IPS-20b (cell line): ENCODE results near the gene JMJD1C.

Source experiments
- H3K27ac ChIP-seq: one replicate; pipeline ENCODE4 v1.5.1; 2013; ENCODE audit warnings: low read length
- H3K27me3 ChIP-seq: 2 replicates; pipeline ENCODE4 v1.6.1; 2013; ENCODE audit warnings: mild to moderate bottlenecking, low read length, inconsistent platforms; ENCODE audit not compliant: insufficient read depth
- H3K36me3 ChIP-seq: 2 replicates; pipeline ENCODE4 v1.6.1; 2013; ENCODE audit warnings: low read depth, mild to moderate bottlenecking, inconsistent platforms, low read length, moderate library complexity; ENCODE audit not compliant: insufficient read depth
- H3K4me1 ChIP-seq: 2 replicates; pipeline ENCODE4 v1.6.1; 2013; ENCODE audit warnings: mild to moderate bottlenecking, control low read depth, inconsistent platforms, low read length, moderate library complexity; ENCODE audit not compliant: insufficient read depth
- H3K4me3 ChIP-seq: 2 replicates; pipeline ENCODE4 v1.5.1; 2013; ENCODE audit warnings: mild to moderate bottlenecking, low read length, inconsistent platforms
- H3K9ac ChIP-seq: 2 replicates; pipeline ENCODE4 v1.6.1; 2013; ENCODE audit warnings: low read depth, mild to moderate bottlenecking, inconsistent platforms, low read length, moderate library complexity
- H3K9me3 ChIP-seq: 2 replicates; pipeline ENCODE4 v1.6.1; 2013; ENCODE audit warnings: mild to moderate bottlenecking, low read depth, low read length, inconsistent platforms; ENCODE audit not compliant: insufficient read depth

The JMJD1C gene

GRCh38 chr10:63477927-63478326 is 12.2 kb upstream of the JMJD1C start:
- H3K4me3 ChIP-seq, result peak overlapping the region; percentile 25; the same call in 1 of the 2 replicates
- H3K36me3 ChIP-seq, result no peaks in the 10 kb centered on the region
- no peaks in the 10 kb centered on the region for H3K9me3 ChIP-seq
- peaks cover 14% of the 10 kb centered on the region for H3K4me1 ChIP-seq
- H3K27me3 ChIP-seq, result no peaks in the 10 kb centered on the region
- H3K27ac ChIP-seq, result no peak overlapping the region
- H3K9ac ChIP-seq, result no peak overlapping the region

DNA sequence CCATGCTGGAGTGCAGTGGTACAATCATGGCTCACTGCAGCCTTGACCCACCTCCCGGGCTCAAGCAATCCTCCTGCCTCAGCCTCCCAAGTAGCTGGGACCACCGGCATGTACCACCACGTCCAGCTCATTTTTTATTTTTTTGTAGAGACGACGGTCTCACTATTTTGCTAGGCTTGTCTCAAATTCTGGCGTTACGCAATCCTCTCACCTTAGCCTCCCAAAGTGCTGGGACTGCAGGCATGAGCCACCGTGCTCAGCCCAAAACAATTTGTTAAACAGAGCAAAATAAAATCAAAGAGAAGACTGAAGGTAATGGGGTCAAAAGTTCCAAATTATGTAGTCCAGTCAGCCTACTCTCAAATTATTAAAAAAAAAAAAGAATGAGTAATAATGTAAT is 8.7 kb upstream of the JMJD1C start:
- Histone ChIP-seq H3K9me3 (no peaks in the 10 kb centered on the region), H3K4me1 (peaks cover 14% of the 10 kb centered on the region), H3K4me3 (no peak overlapping the region), H3K9ac (no peak overlapping the region), H3K27me3 (no peaks in the 10 kb centered on the region), H3K27ac (no peak overlapping the region), H3K36me3 (no peaks in the 10 kb centered on the region)

DNA sequence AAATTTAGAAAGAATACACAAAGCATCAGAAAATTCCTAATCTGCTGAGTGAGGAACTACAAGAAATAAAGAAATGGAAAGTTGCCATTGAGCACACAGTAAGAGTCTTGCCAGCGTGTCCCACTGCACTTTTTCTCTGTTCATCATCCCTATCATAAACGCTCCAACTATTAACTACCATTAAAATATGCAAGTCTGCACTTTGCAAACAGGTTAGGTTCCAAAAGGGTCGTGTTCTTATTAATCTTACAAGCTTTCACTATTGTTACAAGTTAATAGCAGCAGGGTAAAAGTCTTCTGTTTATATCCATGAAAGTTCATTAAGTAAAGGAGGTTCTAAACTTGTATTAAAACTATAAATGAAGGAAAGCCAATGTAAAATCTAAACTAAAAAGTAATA is 5.2 kb upstream of the JMJD1C start:
- no peak overlapping the region for H3K9ac ChIP-seq
- no peaks in the 10 kb centered on the region for H3K27me3 ChIP-seq
- no peak overlapping the region for H3K4me3 ChIP-seq
- H3K9me3 ChIP-seq, result no peaks in the 10 kb centered on the region
- H3K4me1 ChIP-seq, result peaks cover 3% of the 10 kb centered on the region; the same call in 1 of the 2 replicates
- no peaks in the 10 kb centered on the region for H3K36me3 ChIP-seq
- no peak overlapping the region for H3K27ac ChIP-seq

DNA sequence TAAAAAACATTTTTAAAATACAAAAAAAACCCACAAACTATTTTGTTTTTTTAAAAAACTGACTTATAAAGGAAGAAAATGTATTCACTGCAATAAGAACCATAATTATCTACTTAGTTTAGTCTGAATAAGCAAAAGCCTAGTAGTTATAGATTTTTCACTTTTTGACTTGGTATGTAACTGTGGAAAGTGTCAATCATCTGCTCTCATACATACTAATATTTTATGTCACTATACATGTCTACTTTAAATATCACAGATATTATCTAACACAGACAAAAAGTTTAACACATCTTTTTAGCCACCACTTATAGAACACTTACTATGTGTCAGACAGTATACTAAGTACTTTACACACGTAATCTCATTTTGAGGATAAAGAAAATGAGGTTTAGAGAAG is 3.2 kb upstream of the JMJD1C start:
- H3K36me3 ChIP-seq, result no peaks in the 10 kb centered on the region
- no peaks in the 10 kb centered on the region for H3K27me3 ChIP-seq
- no peak overlapping the region for H3K4me3 ChIP-seq
- peaks cover 3% of the 10 kb centered on the region; the same call in 1 of the 2 replicates for H3K4me1 ChIP-seq
- H3K9ac ChIP-seq, result no peak overlapping the region
- H3K9me3 ChIP-seq, result no peaks in the 10 kb centered on the region
- H3K27ac ChIP-seq, result no peak overlapping the region

DNA sequence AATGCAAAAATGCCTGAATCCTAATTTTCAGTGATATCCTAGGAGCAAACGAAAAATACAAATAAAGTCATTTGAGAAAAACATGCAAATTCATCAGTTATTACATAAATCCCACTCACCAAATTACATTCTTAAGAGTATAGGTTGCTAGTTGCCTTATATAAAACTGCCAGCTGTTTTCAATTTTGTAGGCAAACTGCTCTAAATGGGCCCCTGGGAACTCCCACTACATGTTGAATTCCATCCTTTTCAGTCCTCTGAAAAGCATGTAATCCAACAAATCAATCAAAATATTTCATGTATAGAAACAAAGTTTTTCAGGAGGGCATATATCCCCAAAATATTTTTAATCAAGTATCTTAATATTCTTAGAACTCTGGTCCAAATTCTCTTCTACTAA is 2.1 kb upstream of the JMJD1C start:
- H3K27me3 ChIP-seq, result no peaks in the 10 kb centered on the region
- H3K4me3 ChIP-seq, result no peak overlapping the region
- peaks cover 3% of the 10 kb centered on the region; the same call in 1 of the 2 replicates for H3K4me1 ChIP-seq
- H3K36me3 ChIP-seq, result no peaks in the 10 kb centered on the region
- no peak overlapping the region for H3K27ac ChIP-seq
- H3K9me3 ChIP-seq, result no peaks in the 10 kb centered on the region
- H3K9ac ChIP-seq, result no peak overlapping the region

DNA sequence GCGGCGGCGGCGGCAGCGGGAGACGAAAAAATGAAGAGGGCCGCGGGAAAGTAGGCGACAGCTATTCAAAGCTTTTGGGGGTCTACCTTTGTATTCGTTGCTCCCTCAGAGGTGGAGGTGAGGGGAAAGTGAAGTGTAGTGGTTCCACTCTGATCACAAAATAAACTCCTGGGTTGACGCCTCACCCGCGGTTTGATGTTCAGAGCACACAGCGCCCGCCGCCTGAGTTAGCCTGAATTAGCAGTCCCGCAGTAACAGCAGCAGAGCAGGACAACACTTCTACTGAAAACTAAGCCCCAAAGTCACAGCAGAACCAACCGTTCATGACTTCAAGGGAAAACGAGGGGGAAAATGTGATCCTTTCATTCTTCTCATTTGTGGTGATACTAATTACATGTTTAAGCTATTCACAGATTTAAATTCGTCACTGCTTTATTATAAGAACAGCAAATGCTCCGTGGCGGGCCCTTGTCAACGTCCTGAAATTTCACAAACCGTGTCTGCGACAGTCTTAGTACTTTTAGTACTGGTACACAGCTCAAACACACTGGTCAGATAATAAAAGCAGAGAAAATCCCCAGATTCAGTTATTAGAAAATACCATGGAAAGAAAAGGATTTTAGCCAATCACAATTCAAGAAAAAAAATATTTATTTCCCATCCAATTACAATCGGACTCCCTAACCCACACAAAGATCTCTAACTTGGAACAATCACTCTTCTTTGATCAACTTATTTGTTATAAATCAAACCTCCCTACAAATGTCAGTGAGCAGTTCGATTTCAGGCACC is 563 bp upstream of the JMJD1C start:
- Histone ChIP-seq H3K27ac (peak overlapping the region; percentile 33), H3K9ac (peak overlapping the region; percentile 85; the same call in 1 of the 2 replicates), H3K4me1 (peaks cover 3% of the 10 kb centered on the region; the same call in 1 of the 2 replicates), H3K4me3 (peak overlapping the region; percentile 87), H3K27me3 (no peaks in the 10 kb centered on the region), H3K36me3 (no peaks in the 10 kb centered on the region), H3K9me3 (no peaks in the 10 kb centered on the region)

DNA sequence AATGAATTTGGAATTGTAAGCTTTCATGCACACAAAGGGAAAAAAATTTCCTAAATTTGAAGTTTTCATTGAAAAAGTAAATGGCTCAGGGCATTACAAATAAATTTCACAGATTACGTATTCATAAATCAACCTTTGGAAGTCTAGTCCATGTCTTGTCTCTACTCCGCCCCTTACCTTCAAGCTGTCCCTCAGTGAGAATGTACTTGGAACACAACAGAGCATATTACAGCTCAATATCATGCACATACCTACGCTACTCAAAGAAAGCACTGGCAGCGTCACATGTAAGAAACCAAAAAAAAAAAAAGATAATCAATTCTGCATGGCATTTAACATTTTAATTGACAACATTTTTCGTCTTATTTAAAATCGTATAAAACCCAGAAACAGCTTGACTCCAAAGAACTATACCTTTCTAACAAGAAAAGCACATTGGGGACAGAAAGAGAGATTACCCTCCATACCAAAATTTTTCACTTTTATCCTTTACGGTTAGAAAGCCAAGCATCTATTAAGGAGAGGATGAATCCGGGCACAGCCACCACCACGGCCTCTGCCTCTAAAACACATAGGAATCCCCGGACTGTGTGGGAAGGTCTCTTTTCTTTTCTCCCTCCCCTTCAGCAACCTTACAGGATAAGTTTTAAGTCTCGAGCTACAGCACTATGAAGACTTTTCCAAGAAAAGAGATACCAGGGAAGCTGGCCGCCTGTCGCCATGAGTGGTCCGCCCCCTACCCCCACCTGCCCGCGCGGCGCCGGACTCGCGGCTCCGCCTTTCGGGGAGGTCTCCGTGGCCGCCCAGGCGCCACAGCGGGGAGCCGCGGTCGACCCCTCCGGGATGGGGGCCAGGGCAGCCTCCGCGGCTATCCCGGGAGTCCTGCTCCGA is 1.1 kb downstream of the JMJD1C start:
- peak overlapping the region; percentile 87 for H3K4me3 ChIP-seq

DNA sequence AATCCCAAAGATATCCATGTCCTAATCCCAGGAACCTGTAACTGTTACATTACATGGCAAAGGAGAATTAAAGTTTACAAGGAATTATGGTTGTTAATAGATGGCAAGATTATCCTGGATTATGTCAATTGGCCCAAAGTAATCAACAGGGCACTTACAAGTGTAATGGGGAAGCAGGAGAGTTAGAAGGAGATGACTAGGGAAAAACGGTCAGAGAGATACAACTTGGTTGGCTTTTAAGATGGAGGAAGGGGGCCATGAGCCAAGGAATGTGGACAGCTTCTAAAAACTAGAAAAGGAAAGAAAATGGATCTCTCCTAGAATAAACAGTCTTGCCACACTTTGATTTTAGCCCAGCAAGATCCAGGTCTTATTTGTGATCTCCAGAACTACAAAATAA is 3.3 kb downstream of the JMJD1C start:
- Histone ChIP-seq H3K9me3 (no peaks in the 10 kb centered on the region), H3K27ac (no peak overlapping the region)

More for the DNA sequence above, 1.1 kb downstream of the JMJD1C start:
- Histone ChIP-seq H3K9ac (peak overlapping the region; percentile 85; the same call in 1 of the 2 replicates), H3K4me1 (peaks cover 3% of the 10 kb centered on the region; the same call in 1 of the 2 replicates), H3K27me3 (no peaks in the 10 kb centered on the region), H3K36me3 (no peaks in the 10 kb centered on the region), H3K27ac (no peak overlapping the region), H3K9me3 (no peaks in the 10 kb centered on the region)

DNA sequence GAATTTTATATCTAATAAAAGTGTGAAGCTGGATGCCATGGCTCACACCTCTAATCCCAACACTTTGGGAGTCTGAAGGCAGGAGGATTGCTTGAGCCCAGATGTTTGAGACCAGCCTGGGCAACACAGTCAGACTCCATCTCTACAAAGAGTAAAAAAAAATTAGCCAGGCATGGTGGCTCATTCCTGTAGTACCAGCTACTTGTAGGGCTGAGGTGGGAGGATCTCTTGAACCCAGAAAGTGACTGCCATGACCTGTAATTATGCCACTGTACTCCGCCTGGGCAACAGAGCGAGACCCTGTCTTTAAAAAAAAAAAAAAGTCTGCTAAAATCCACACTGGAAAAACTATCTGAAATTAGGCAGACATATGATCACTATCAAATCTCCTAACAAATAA is 7.6 kb downstream of the JMJD1C start:
- no peaks in the 10 kb centered on the region for H3K36me3 ChIP-seq
- H3K4me3 ChIP-seq, result no peak overlapping the region
- peaks cover 8% of the 10 kb centered on the region; the same call in 1 of the 2 replicates for H3K4me1 ChIP-seq
- no peaks in the 10 kb centered on the region for H3K9me3 ChIP-seq
- no peaks in the 10 kb centered on the region for H3K27me3 ChIP-seq
- no peak overlapping the region for H3K27ac ChIP-seq
- H3K9ac ChIP-seq, result no peak overlapping the region

More for the DNA sequence above, 3.3 kb downstream of the JMJD1C start:
- H3K9ac ChIP-seq, result no peak overlapping the region
- no peak overlapping the region for H3K4me3 ChIP-seq
- no peaks in the 10 kb centered on the region for H3K36me3 ChIP-seq
- no peaks in the 10 kb centered on the region for H3K27me3 ChIP-seq
- H3K4me1 ChIP-seq, result peaks cover 9% of the 10 kb centered on the region; the same call in 1 of the 2 replicates

- Histone ChIP-seq H3K27ac (no peak overlapping the region), H3K9me3 (no peaks in the 10 kb centered on the region), H3K4me3 (no peak overlapping the region), H3K36me3 (no peaks in the 10 kb centered on the region), H3K4me1 (peaks cover 8% of the 10 kb centered on the region; the same call in 1 of the 2 replicates), H3K9ac (no peak overlapping the region), H3K27me3 (no peaks in the 10 kb centered on the region)
Observed at GRCh38 chr10:63457594-63457993, 8.2 kb downstream of the JMJD1C start.

DNA sequence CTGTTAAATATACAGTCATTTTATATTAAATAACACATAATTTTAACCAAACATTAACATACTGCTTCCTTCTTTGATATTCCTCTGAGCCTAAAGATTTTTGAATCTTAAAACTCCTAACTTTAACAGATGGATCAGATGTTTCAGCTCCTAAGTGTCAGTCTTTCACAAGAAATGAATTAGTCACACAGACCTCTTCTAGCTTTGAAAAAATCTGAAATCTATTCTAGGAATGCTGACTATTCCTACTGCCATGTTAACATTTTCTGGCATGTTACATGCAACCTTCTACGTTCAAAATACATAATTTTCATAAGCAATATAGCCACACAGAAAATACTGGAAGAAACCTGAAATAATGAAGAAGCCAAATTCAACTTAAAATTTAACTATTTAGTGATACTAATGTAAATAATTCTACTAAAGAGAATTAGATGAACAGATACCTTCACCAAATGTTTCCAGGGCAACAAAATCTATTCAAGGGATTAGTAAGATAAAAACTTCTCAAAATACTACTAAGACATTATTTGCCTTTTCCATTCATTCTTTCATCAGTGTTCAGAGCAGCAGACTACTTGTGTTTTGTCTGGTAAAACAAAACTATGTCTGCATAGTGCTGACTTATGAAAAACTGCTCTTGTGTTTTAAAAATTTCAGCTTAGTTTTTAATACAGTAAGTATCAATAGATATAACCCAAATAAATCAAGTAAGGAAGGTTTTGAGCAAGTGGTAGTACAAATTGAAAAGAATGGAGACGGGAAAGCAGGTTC is 9.2 kb downstream of the JMJD1C start:
- Histone ChIP-seq H3K36me3 (no peaks in the 10 kb centered on the region), H3K27ac (no peak overlapping the region), H3K9me3 (no peaks in the 10 kb centered on the region), H3K27me3 (no peaks in the 10 kb centered on the region), H3K4me1 (peaks cover 8% of the 10 kb centered on the region; the same call in 1 of the 2 replicates), H3K9ac (no peak overlapping the region), H3K4me3 (no peak overlapping the region)
